HCT116 (cell line): ENCODE results near the gene SUPT4H1. TPM values are rescaled to one million over a fixed set of nuclear protein-coding genes. Genes with fewer than 3 reads are reported as not detected.

Experiments
- ATAC-seq: fragments of 200-7000 bp; cut with Tn5 transposase; 2 replicates; pipeline ENCODE4 v1.9.1; 2020; ENCODE audit warnings: mild to moderate bottlenecking, moderate library complexity
- BruUV-seq: library from RNA; stranded (reverse); fragments of 400-500 nt; replicated peaks from 2 replicates; lab custom pipeline; 2021; lab: Mats Ljungman, UMichigan
- CTCF ChIA-PET: fragments of 300-600 bp; sonication (Branson Sonifier 250); formaldehyde crosslinking; loops from one replicate; lab custom pipeline; 2021; ENCODE audit warnings: antibody characterized with exemption; lab: Charles Lee
- POLR2A ChIA-PET: fragments of 300-600, 350-600 bp; sonication (Branson Sonifier 250); formaldehyde crosslinking; loops from one replicate; lab custom pipeline; 2021; ENCODE audit warnings: antibody characterized with exemption; lab: Charles Lee
- RAD21 ChIA-PET, 2 experiments: fragments of 300-600 bp; sonication (Branson Sonifier 250); formaldehyde crosslinking; loops; one replicate each; lab custom pipeline; 2023; ENCODE audit warnings: low total read pairs in 2 of 2; ENCODE audit not compliant: uncharacterized antibody in 2 of 2, unreplicated experiment in 2 of 2, low non-redundant PET in 1 of 2; lab: Charles Lee
- DNase-seq: peaks from one replicate; pipeline ENCODE4 v3.0.0-alpha.2; 2010; ENCODE audit warnings: low read depth, low spot score
- H2AFZ ChIP-seq: fragments of 200-600 bp; shearing (Covaris generic), sonication (generic); 2 replicates; pipeline ENCODE4 v1.6.1; 2017; ENCODE audit warnings: low read depth, mixed run types, mixed read lengths, antibody characterized with exemption, low read length; ENCODE audit not compliant: poor library complexity, severe bottlenecking
- H3K27ac ChIP-seq: 2 replicates; pipeline ENCODE4 v1.5.1; 2012; ENCODE audit warnings: low read depth, low read length
- H3K27me3 ChIP-seq: fragments of 200-600 bp; sonication (generic); 2 replicates; pipeline ENCODE4 v1.6.1; 2016; ENCODE audit warnings: mixed run types, low read length, mixed read lengths; ENCODE audit not compliant: insufficient read depth
- H3K36me3 ChIP-seq, 2 experiments: fragments of 200-500 bp in 1 of 2; fragments of 200-600 bp in 1 of 2; sonication (Bioruptor generic) in 1 of 2; sonication (generic) in 1 of 2; 2 replicates each; pipeline versions ENCODE4 v1.5.1 to v1.6.1; 2014 to 2016; ENCODE audit warnings: low read length in 2 of 2, inconsistent platforms in 1 of 2, mixed read lengths in 1 of 2, mixed run types in 1 of 2; ENCODE audit not compliant: insufficient read depth in 2 of 2, control insufficient read depth in 1 of 2
- H3K4me1 ChIP-seq, 2 experiments: fragments of 200-600 bp in 1 of 2; sonication (generic) in 1 of 2; 2 replicates each; pipeline versions ENCODE4 v1.5.1 to v1.6.1; 2012 to 2017; ENCODE audit warnings: low read length in 2 of 2, inconsistent platforms in 1 of 2, mild to moderate bottlenecking in 1 of 2, mixed read lengths in 1 of 2, mixed run types in 1 of 2, moderate library complexity in 1 of 2; ENCODE audit not compliant: insufficient read depth in 2 of 2, control insufficient read depth in 1 of 2
- H3K4me2 ChIP-seq: fragments of 200-600 bp; sonication (generic); 2 replicates; pipeline ENCODE4 v1.6.1; 2017; ENCODE audit warnings: mixed run types, low read length, mixed read lengths
- H3K4me3 ChIP-seq, 2 experiments: fragments of 200-600 bp in 1 of 2; sonication (generic) in 1 of 2; replicated peaks in 1 of 2; 2 replicates each; pipeline ENCODE4 v1.5.1; 2011 to 2016; ENCODE audit warnings: low read length in 2 of 2, control low read depth in 1 of 2, low read depth in 1 of 2, mild to moderate bottlenecking in 1 of 2, mixed read lengths in 1 of 2, mixed run types in 1 of 2
- H3K79me2 ChIP-seq: fragments of 200-600 bp; sonication (generic); 2 replicates; pipeline ENCODE4 v1.6.1; 2017; ENCODE audit warnings: mild to moderate bottlenecking, mixed run types, low read length, moderate library complexity, mixed read lengths; ENCODE audit not compliant: insufficient read depth
- H3K9ac ChIP-seq: fragments of 200-600 bp; sonication (generic); 2 replicates; pipeline ENCODE4 v1.6.1; 2016; ENCODE audit warnings: low read length, mixed read lengths
- H3K9me2 ChIP-seq: fragments of 200-600 bp; sonication (generic), shearing (Covaris generic); 2 replicates; pipeline ENCODE4 v1.6.1; 2017; ENCODE audit warnings: mixed run types, mild to moderate bottlenecking, moderate library complexity; ENCODE audit not compliant: insufficient read depth
- H3K9me3 ChIP-seq, 2 experiments: fragments of 200-500 bp in 1 of 2; fragments of 200-600 bp in 1 of 2; sonication (Bioruptor generic) in 1 of 2; sonication (generic) in 1 of 2; 2 replicates each; pipeline ENCODE4 v1.6.1; 2014 to 2017; ENCODE audit warnings: low read length in 2 of 2, mixed read lengths in 2 of 2, inconsistent platforms in 1 of 2, low read depth in 1 of 2, mild to moderate bottlenecking in 1 of 2, mixed run types in 1 of 2, moderate library complexity in 1 of 2; ENCODE audit not compliant: control insufficient read depth in 1 of 2, insufficient read depth in 1 of 2
- H4K20me1 ChIP-seq: fragments of 200-600 bp; sonication (generic), shearing (Covaris generic); 2 replicates; pipeline ENCODE4 v1.6.1; 2017; ENCODE audit warnings: mixed run types, mild to moderate bottlenecking, moderate library complexity; ENCODE audit not compliant: insufficient read depth
- CEBPB ChIP-seq: IDR thresholded peaks from 2 replicates; pipeline ENCODE4 v1.6.1; 2012; ENCODE audit warnings: low read depth
- EGR1 ChIP-seq: IDR thresholded peaks from 2 replicates; pipeline ENCODE4 v1.6.1; 2012; ENCODE audit warnings: low read depth
- FOSL1 ChIP-seq: IDR thresholded peaks from 2 replicates; pipeline ENCODE4 v1.6.1; 2012; ENCODE audit warnings: low read depth
- POLR2A ChIP-seq: IDR thresholded peaks from 2 replicates; pipeline ENCODE4 v1.7.0; 2011; ENCODE audit warnings: borderline replicate concordance; ENCODE audit not compliant: insufficient read depth, insufficient read length; ENCODE audit errors: extremely low read depth
- SIN3A ChIP-seq: IDR thresholded peaks from 2 replicates; pipeline ENCODE4 v1.6.1; 2012; ENCODE audit warnings: low read depth
- TCF7L2 ChIP-seq: IDR thresholded peaks from 2 replicates; pipeline ENCODE4 v1.7.0; 2011; ENCODE audit warnings: borderline replicate concordance, inconsistent platforms; ENCODE audit not compliant: insufficient read depth, insufficient read length; ENCODE audit errors: extremely low read depth
- ZBTB33 ChIP-seq: IDR thresholded peaks from 2 replicates; pipeline ENCODE4 v1.6.1; 2011; ENCODE audit warnings: mild to moderate bottlenecking, low read length, moderate library complexity; ENCODE audit not compliant: insufficient replicate concordance; ENCODE audit errors: extremely low read depth
- ZFX ChIP-seq: fragments of 450-650 bp; IDR thresholded peaks from 2 replicates; pipeline ENCODE4 v1.6.1; 2017
- intact Hi-C: fragments of 100-400 bp; cut with micrococcal nuclease; formaldehyde crosslinking; loops from 2 replicates; pipeline ENCODE4 v1.10.0; 2022
- total RNA-seq: library from RNA; stranded (reverse); gene quantifications from one replicate; pipeline ENCODE4 v1.2.1, GENCODE V29; 2021; ENCODE audit not compliant: unreplicated experiment
- TF ChIP-seq, protein P1 (sequence below): IDR thresholded peaks from 2 replicates; pipeline ENCODE4 v1.6.1; 2012; ENCODE audit warnings: low read depth
- TF ChIP-seq, protein P2 (sequence below): IDR thresholded peaks from 2 replicates; pipeline ENCODE4 v1.6.1; 2012

The SUPT4H1 gene
- total RNA-seq, 1 experiment from 2014 or later: 118 TPM

- Histone ChIP-seq H3K9me2 (no peaks in the 10 kb centered on the region), H2AFZ (no peak overlapping the region), H3K79me2 (peaks cover 98% of the 10 kb centered on the region), H3K4me2 (no peak overlapping the region), H3K9ac (no peak overlapping the region), H3K9me3 (no peaks in the 10 kb centered on the region), H3K4me1 (peaks cover 89 to 100% of the 10 kb centered on the region in 2 experiments), H3K4me3 (no peak overlapping the region), H3K27ac (peak overlapping the region; percentile 45; the same call in 1 of the 2 replicates), H4K20me1 (no peaks in the 10 kb centered on the region), H3K27me3 (no peaks in the 10 kb centered on the region), H3K36me3 (peaks cover 0 to 7% of the 10 kb centered on the region in 2 experiments; a peak in 1 of 4 replicates)
- CTCF ChIA-PET: no interaction called here
- DNase-seq (no peak), ATAC-seq (no peak)
- POLR2A ChIA-PET: interaction anchor here (3.1 kb wide), 1 partner anchor 35 kb away, joined by 11 read pairs; the partner anchor contains the start of gene RNF43
- TF ChIP-seq EGR1: no peak
- TF ChIP-seq ZFX: no peak
- no peak for TF ChIP-seq TCF7L2
- TF ChIP-seq CEBPB: no peak
- no peak for TF ChIP-seq POLR2A
- no peak for TF ChIP-seq SIN3A
- TF ChIP-seq FOSL1: no peak
- RAD21 ChIA-PET: interaction anchor here in 1 of 2 experiments (1.1 kb wide), 1 partner anchor 56 kb away, joined by 3 read pairs; no protein-coding TSS in a partner anchor
- no TSS peak for BruUV-seq
- intact Hi-C loops: no loop called here
These were observed 30.9 kb upstream of the SUPT4H1 start for GRCh38 chr17:58382872-58383242.

- Histone ChIP-seq H4K20me1 (no peaks in the 10 kb centered on the region), H3K27ac (no peak overlapping the region), H3K4me3 (no peak overlapping the region), H3K27me3 (no peaks in the 10 kb centered on the region), H3K79me2 (peaks cover 96% of the 10 kb centered on the region), H3K9me2 (no peaks in the 10 kb centered on the region), H3K36me3 (peaks cover 0 to 7% of the 10 kb centered on the region in 2 experiments; a peak in 1 of 4 replicates), H3K9me3 (no peaks in the 10 kb centered on the region), H3K4me2 (0 out of 2 replicates have a peak overlapping the region, but pooled peaks have one; percentile 5), H3K9ac (no peak overlapping the region), H3K4me1 (peaks cover 87 to 99% of the 10 kb centered on the region in 2 experiments), H2AFZ (no peak overlapping the region)
- ATAC-seq: no peak
- CTCF ChIA-PET: no interaction called here
- RAD21 ChIA-PET: no interaction called here
- BruUV-seq: no TSS peak
- intact Hi-C loops: no loop called here
- DNase-seq: no peak
- POLR2A ChIA-PET: interaction anchor here (3.1 kb wide), 1 partner anchor 35 kb away, joined by 11 read pairs; the partner anchor contains the start of gene RNF43
- TF ChIP-seq, protein P1, sequence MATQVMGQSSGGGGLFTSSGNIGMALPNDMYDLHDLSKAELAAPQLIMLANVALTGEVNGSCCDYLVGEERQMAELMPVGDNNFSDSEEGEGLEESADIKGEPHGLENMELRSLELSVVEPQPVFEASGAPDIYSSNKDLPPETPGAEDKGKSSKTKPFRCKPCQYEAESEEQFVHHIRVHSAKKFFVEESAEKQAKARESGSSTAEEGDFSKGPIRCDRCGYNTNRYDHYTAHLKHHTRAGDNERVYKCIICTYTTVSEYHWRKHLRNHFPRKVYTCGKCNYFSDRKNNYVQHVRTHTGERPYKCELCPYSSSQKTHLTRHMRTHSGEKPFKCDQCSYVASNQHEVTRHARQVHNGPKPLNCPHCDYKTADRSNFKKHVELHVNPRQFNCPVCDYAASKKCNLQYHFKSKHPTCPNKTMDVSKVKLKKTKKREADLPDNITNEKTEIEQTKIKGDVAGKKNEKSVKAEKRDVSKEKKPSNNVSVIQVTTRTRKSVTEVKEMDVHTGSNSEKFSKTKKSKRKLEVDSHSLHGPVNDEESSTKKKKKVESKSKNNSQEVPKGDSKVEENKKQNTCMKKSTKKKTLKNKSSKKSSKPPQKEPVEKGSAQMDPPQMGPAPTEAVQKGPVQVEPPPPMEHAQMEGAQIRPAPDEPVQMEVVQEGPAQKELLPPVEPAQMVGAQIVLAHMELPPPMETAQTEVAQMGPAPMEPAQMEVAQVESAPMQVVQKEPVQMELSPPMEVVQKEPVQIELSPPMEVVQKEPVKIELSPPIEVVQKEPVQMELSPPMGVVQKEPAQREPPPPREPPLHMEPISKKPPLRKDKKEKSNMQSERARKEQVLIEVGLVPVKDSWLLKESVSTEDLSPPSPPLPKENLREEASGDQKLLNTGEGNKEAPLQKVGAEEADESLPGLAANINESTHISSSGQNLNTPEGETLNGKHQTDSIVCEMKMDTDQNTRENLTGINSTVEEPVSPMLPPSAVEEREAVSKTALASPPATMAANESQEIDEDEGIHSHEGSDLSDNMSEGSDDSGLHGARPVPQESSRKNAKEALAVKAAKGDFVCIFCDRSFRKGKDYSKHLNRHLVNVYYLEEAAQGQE: no peak
- TF ChIP-seq, protein P2, sequence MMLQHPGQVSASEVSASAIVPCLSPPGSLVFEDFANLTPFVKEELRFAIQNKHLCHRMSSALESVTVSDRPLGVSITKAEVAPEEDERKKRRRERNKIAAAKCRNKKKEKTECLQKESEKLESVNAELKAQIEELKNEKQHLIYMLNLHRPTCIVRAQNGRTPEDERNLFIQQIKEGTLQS: no peak
- TF ChIP-seq FOSL1 (no peak), EGR1 (no peak), ZBTB33 (no peak)
These were observed 30.3 kb upstream of the SUPT4H1 start for GRCh38 chr17:58382108-58382871.
